Body of pancreas (tissue), 4 donors: ENCODE results near the gene LYSMD3.

Experiments used
- CTCF ChIP-seq, 7 experiments: fragments of 450-650 bp in 4 of 7; fragments of 200-600 bp in 3 of 7; sonication (generic) in 3 of 7; IDR thresholded peaks; one replicate each; pipeline ENCODE4 v1.5.1; 2016 to 2019; ENCODE audit warnings: antibody characterized with exemption in 7 of 7
- POLR2A ChIP-seq, 3 donors: fragments of 450-650 bp; IDR thresholded peaks; one replicate each; pipeline ENCODE4 v1.6.1; 2016; ENCODE audit warnings: antibody characterized with exemption in 3 of 3, mild to moderate bottlenecking in 2 of 3

- TF ChIP-seq CTCF (IDR thresholded peaks at IDR 0.05) (no peak), POLR2A (IDR thresholded peaks at IDR 0.05) (no peak)
Measured at GRCh38 chr5:90484540-90484939, 44.8 kb downstream of the LYSMD3 start.
